ENCODE measurements around the gene USP7. TPM values are rescaled to one million over a fixed set of nuclear protein-coding genes. Genes with fewer than 3 reads are reported as not detected.

The USP7 gene
- total and polyA plus RNA-seq, 2 experiments from 2014 or later: 13.3 to 30.6 TPM

DNA sequence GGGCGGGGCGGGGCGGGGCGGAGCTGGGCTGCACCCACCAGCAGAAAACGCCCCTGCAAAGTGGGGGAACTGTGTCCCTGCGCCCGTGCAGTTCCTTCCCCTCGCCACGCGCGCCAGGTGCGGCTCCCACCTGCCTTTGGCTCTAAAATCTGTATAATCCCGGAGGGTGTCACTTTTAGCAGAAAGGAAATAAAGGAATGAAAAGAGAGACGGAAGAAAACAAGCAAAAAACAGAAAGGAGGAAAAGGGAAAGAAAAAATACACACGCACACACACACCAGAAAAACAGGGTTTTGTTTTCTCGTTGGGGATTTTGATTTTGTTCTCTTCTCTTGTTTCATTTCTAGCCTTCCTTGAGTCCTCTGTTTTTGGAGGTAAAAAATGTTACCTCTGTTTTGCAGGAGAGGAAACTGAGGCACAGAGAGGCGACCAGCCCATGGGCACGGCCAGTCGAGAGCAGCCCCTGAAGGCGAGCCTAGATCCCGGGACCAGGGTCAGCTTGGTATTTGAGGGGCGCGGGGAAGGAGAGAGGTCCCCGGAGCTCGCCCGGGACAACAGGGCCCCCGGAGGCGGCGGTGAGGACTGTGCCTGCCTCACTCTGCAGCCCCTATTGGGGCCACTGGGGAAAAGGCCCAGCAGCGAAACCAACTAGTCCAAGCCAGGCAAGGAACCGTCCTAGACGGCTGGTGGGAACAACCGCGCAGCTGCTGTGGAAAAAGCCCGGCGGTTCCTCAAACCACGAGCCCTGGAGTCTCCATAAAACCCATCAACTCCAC lies 94.3 kb downstream of the USP7 start:
- Histone ChIP-seq H3K36me3 (ENCODE audit: low read depth) (no peaks in the 10 kb centered on the region), H2AFZ (peak overlapping the region; percentile 62), H4K20me1 (ENCODE audit: insufficient read depth) (no peaks in the 10 kb centered on the region; the same call in 1 of the 2 replicates), H3K4me3 (peak overlapping the region; percentile 64), H3K9ac (peak overlapping the region; percentile 48; the same call in 1 of the 2 replicates), H3K27me3 (replicated peaks; ENCODE audit: insufficient read depth) (no peaks in the 10 kb centered on the region), H3K79me2 (ENCODE audit: insufficient read depth) (peaks cover 38% of the 10 kb centered on the region), H3K4me1 (ENCODE audit: insufficient read depth) (peaks cover 20% of the 10 kb centered on the region), H3K27ac (no peak overlapping the region), H3K9me2 (ENCODE audit: insufficient read depth) (no peaks in the 10 kb centered on the region), H3K4me2 (ENCODE audit: unreplicated experiment) (peak overlapping the region; percentile 76), H3K9me3 (ENCODE audit: low read depth) (no peaks in the 10 kb centered on the region), H3F3A (ENCODE audit: insufficient read depth) (peaks cover 25% of the 10 kb centered on the region)
- TF ChIP-seq EZH2phosphoT487 (IDR thresholded peaks at IDR 0.05; ENCODE audit: insufficient read depth, low read depth) (no peak), EZH2 (IDR thresholded peaks at IDR 0.05; ENCODE audit: insufficient read depth, poor library complexity, severe bottlenecking) (no peak)
- 40 to 43% methylated on average over 32 to 37 of the region's 37 CpGs for WGBS, 2 experiments (ENCODE audit: low coverage in 1 of 2, low lambda C conversion rate in 2 of 2, missing lambda C conversion rate in 2 of 2)
- in situ Hi-C loops (cut with MboI): no loop called here
- DNase-seq: no peak

DNA sequence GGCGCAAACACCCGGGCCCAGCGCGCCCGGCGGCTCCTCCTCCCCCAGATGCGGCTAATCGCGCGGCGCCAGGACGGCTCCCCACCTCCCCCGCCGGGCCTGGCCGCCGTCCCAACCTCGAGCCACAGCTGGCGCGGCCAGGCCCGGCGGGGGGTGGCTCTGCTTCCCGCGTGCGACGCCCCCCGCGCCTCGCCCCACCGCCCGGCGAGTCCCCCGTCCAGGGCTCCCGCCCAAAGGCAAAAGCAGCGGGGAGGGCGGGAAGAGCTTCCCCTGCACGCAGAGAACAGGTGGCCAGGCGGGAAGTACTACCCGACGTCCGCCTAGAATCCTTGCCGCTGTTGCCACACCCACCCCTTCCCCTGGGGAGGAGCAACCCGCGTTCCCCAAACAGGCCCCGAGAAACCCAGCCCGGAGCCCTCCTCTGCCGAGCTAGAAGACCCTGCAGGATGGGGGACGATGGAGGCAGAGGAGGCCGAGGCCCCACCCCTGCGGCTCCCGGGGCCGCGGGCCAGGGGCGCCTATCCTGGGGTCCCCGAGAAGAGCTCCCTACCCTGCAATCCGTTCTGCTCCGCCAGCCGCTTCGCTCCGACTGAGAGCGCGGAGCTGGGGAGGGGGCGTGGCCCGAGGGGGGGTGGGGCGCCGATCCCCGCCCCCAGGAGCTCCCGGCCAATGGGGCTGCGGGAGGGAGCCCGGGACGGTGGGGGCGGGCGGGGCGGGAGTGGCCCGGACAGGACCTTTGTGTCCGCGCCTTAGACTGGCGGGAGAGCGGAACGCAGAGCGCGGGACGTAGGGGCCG lies 95.1 kb downstream of the USP7 start, which contains the start of gene CARHSP1:
Gene CARHSP1 (minus strand): TSS at position 591 of the 796 bp plus-strand sequence. CDS start 9,678 bp downstream, outside the sequence.
- WGBS, 2 experiments (ENCODE audit: low coverage in 1 of 2, low lambda C conversion rate in 2 of 2, missing lambda C conversion rate in 2 of 2): 2% methylated on average over 48 to 63 of the region's 83 CpGs

DNA sequence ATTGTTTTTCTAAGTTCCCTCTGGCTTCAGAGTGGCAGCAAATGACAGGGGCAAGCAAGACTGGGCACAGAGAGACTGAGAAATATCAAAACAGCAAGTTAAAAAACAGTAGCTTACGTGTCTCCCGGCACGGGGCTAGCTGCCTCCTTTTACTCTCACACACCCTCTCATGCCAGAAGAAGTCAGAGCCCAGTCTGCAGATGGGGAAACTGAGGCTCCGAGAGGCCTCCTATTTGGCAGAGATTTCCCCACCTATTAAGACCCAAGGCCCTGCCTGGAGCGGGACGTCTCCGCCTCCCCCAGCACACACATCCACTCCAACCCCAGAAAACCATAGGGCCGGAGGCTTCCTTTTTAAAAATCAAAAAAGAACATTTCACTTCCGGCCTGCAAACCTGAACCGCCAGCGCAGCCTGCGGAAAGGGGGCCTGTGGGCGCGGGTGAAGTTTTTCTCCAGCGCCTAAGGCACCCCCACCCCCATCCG lies 95.7 kb downstream of the USP7 start:
- no peaks in the 10 kb centered on the region for H3K36me3 ChIP-seq (ENCODE audit: low read depth)
- in situ Hi-C loops (cut with MboI): no loop called here
- DNase-seq: peak; percentile 53
- TF ChIP-seq EZH2phosphoT487 (IDR thresholded peaks at IDR 0.05; ENCODE audit: insufficient read depth, low read depth) (no peak), EZH2 (IDR thresholded peaks at IDR 0.05; ENCODE audit: insufficient read depth, poor library complexity, severe bottlenecking) (no peak)
- no peaks in the 10 kb centered on the region; the same call in 1 of the 2 replicates for H4K20me1 ChIP-seq (ENCODE audit: insufficient read depth)
- peaks cover 25% of the 10 kb centered on the region for H3F3A ChIP-seq (ENCODE audit: insufficient read depth)
- no peaks in the 10 kb centered on the region for H3K9me2 ChIP-seq (ENCODE audit: insufficient read depth)
- peak overlapping the region; percentile 84 for H3K27ac ChIP-seq
- H3K27me3 ChIP-seq (replicated peaks; ENCODE audit: insufficient read depth): no peaks in the 10 kb centered on the region
- peak overlapping the region; percentile 100 for H3K4me2 ChIP-seq (ENCODE audit: unreplicated experiment)
- peak overlapping the region; percentile 97 for H3K4me3 ChIP-seq
- H3K9ac ChIP-seq: peak overlapping the region; percentile 89
- 2% methylated on average over 11 to 16 of the region's 16 CpGs for WGBS, 2 experiments (ENCODE audit: low coverage in 1 of 2, low lambda C conversion rate in 2 of 2, missing lambda C conversion rate in 2 of 2)
- H3K79me2 ChIP-seq (ENCODE audit: insufficient read depth): peaks cover 52% of the 10 kb centered on the region
- H2AFZ ChIP-seq: peak overlapping the region; percentile 69
- no peaks in the 10 kb centered on the region for H3K9me3 ChIP-seq (ENCODE audit: low read depth)
- peaks cover 23% of the 10 kb centered on the region for H3K4me1 ChIP-seq (ENCODE audit: insufficient read depth)

More for the DNA sequence above, 95.1 kb downstream of the USP7 start, which contains the start of gene CARHSP1:
- H3K9ac ChIP-seq: peak within 1 kb of the TSS; percentile 89
- H3F3A ChIP-seq (ENCODE audit: insufficient read depth): peaks cover 25% of the 10 kb centered on the region
- H3K4me1 ChIP-seq (ENCODE audit: insufficient read depth): peaks cover 23% of the 10 kb centered on the region
- peak within 1 kb of the TSS; percentile 97 for H3K4me3 ChIP-seq
- TF ChIP-seq EZH2phosphoT487 (IDR thresholded peaks at IDR 0.05; ENCODE audit: insufficient read depth, low read depth): no peak
- H3K79me2 ChIP-seq (ENCODE audit: insufficient read depth): peaks cover 46% of the 10 kb centered on the region
- no peaks in the 10 kb centered on the region for H3K27me3 ChIP-seq (replicated peaks; ENCODE audit: insufficient read depth)
- peak within 1 kb of the TSS; percentile 100 for H3K4me2 ChIP-seq (ENCODE audit: unreplicated experiment)
- H4K20me1 ChIP-seq (ENCODE audit: insufficient read depth): no peaks in the 10 kb centered on the region; the same call in 1 of the 2 replicates
- no peaks in the 10 kb centered on the region for H3K9me2 ChIP-seq (ENCODE audit: insufficient read depth)
- peak; percentile 93 for DNase-seq
- H3K9me3 ChIP-seq (ENCODE audit: low read depth): no peaks in the 10 kb centered on the region
- H2AFZ ChIP-seq: peak within 1 kb of the TSS; percentile 69
- in situ Hi-C loops (cut with MboI): no loop called here
- no peaks in the 10 kb centered on the region for H3K36me3 ChIP-seq (ENCODE audit: low read depth)
- peak within 1 kb of the TSS; percentile 84 for H3K27ac ChIP-seq

DNA sequence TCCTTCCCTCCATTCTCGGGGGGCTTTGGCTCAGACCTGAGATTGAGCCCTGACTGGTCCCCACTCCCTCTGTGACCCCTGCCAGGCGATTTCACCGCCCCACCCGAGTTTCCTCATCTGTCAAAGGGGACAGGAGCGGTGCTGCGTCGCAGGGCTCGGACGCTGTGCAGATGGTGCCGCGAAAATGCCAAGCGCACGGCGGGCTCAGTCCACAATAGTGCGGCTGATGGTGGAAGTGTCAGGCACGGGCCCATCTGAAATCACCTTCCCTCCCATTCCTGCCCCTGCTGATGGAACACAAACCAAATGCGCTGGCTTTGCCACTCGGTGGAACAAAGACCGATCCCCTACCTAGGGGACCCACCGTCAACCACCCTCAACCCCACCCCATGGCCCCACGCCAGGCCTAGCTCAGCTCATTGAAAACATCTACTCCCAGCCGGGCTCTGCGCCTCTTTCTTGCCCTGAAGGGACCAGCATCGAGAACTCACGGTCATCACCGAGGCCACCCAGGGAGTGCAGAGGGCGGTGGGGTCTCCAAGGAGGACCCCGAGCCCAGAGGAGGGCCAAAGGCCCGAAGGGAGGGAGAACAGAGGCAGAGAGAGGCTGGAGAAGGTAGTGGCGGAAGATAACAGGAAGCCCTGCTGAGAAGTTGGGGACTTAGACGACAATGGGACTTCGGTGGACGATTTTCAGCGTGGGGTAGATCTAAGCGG lies 96.3 kb downstream of the USP7 start:
- Histone ChIP-seq H3K4me2 (ENCODE audit: unreplicated experiment) (peak overlapping the region; percentile 100), H3F3A (ENCODE audit: insufficient read depth) (peaks cover 30% of the 10 kb centered on the region), H3K9ac (peak overlapping the region; percentile 89), H3K36me3 (ENCODE audit: low read depth) (no peaks in the 10 kb centered on the region), H3K4me1 (ENCODE audit: insufficient read depth) (peaks cover 23% of the 10 kb centered on the region), H3K9me3 (ENCODE audit: low read depth) (no peaks in the 10 kb centered on the region), H3K79me2 (ENCODE audit: insufficient read depth) (peaks cover 58% of the 10 kb centered on the region), H3K27ac (peak overlapping the region; percentile 84), H3K27me3 (replicated peaks; ENCODE audit: insufficient read depth) (no peaks in the 10 kb centered on the region), H3K9me2 (ENCODE audit: insufficient read depth) (no peaks in the 10 kb centered on the region), H4K20me1 (ENCODE audit: insufficient read depth) (peaks cover 2% of the 10 kb centered on the region; the same call in 1 of the 2 replicates), H3K4me3 (peak overlapping the region; percentile 97), H2AFZ (peak overlapping the region; percentile 69)
- TF ChIP-seq EZH2 (IDR thresholded peaks at IDR 0.05; ENCODE audit: insufficient read depth, poor library complexity, severe bottlenecking) (no peak), EZH2phosphoT487 (IDR thresholded peaks at IDR 0.05; ENCODE audit: insufficient read depth, low read depth) (no peak)
- WGBS, 2 experiments (ENCODE audit: low coverage in 1 of 2, low lambda C conversion rate in 2 of 2, missing lambda C conversion rate in 2 of 2): 1% methylated on average over 35 of the region's 35 CpGs
- in situ Hi-C loops (cut with MboI): no loop called here
- peak; percentile 64 for DNase-seq

All from GM23248 (cell line).